GM23338 (cell line): ENCODE measurements around the gene RAD54L. TPM values are rescaled to one million over a fixed set of nuclear protein-coding genes. Genes with fewer than 3 reads are reported as not detected.

Experiments
- ATAC-seq: fragments of 200-7000 bp; cut with Tn5 transposase; 3 replicates; pipeline ENCODE4 v1.9.1; 2020
- DNase-seq: peaks from one replicate; pipeline ENCODE4 v3.0.0-alpha.2; 2015; ENCODE audit warnings: low spot score
- H2AFZ ChIP-seq: fragments of 200-600 bp; sonication (generic); 2 replicates; pipeline ENCODE4 v1.8.0; 2016; ENCODE audit warnings: antibody characterized with exemption, mild to moderate bottlenecking, moderate library complexity
- H3F3A ChIP-seq: fragments of 200-600 bp; sonication (generic); replicated peaks from 2 replicates; pipeline ENCODE4 v1.8.0; 2017; ENCODE audit warnings: antibody characterized with exemption, mixed run types, low read depth
- H3K27ac ChIP-seq: fragments of 200-600 bp; sonication (generic); 2 replicates; pipeline ENCODE4 v1.6.1; 2016; ENCODE audit warnings: low read depth
- H3K27me3 ChIP-seq: fragments of 200-600 bp; sonication (generic); 2 replicates; pipeline ENCODE4 v1.8.0; 2016; ENCODE audit warnings: mild to moderate bottlenecking, mixed run types, moderate library complexity; ENCODE audit not compliant: insufficient read depth
- H3K36me3 ChIP-seq: fragments of 200-600 bp; sonication (generic); 2 replicates; pipeline ENCODE4 v1.8.0; 2016; ENCODE audit warnings: mild to moderate bottlenecking; ENCODE audit not compliant: insufficient read depth
- H3K4me1 ChIP-seq: fragments of 200-600 bp; sonication (generic); 2 replicates; pipeline ENCODE4 v1.8.0; 2016; ENCODE audit warnings: mild to moderate bottlenecking, moderate library complexity; ENCODE audit not compliant: insufficient read depth
- H3K4me2 ChIP-seq: fragments of 200-600 bp; sonication (generic); 2 replicates; pipeline ENCODE4 v1.7.1; 2017; ENCODE audit warnings: mixed run types
- H3K4me3 ChIP-seq: fragments of 200-600 bp; sonication (generic); 2 replicates; pipeline ENCODE4 v1.6.1; 2016; ENCODE audit warnings: mixed run types
- H3K79me2 ChIP-seq: fragments of 200-600 bp; sonication (generic); replicated peaks from 2 replicates; pipeline ENCODE4 v1.8.0; 2017; ENCODE audit warnings: mild to moderate bottlenecking; ENCODE audit not compliant: insufficient read depth
- H3K9me2 ChIP-seq: fragments of 200-600 bp; sonication (generic); 2 replicates; pipeline ENCODE4 v1.8.0; 2017; ENCODE audit not compliant: insufficient read depth
- H4K20me1 ChIP-seq: fragments of 200-600 bp; sonication (generic); replicated peaks from 2 replicates; pipeline ENCODE4 v1.8.0; 2017; ENCODE audit warnings: mild to moderate bottlenecking; ENCODE audit not compliant: insufficient read depth
- H3K27ac Mint-ChIP-seq: 2 replicates; pipeline ENCODE4 v1.8.0; 2020; ENCODE audit warnings: inconsistent platforms, mild to moderate bottlenecking, moderate library complexity, mixed read lengths
- H3K27me3 Mint-ChIP-seq: 3 replicates; pipeline ENCODE4 v1.8.0; 2022; ENCODE audit warnings: low read depth, mild to moderate bottlenecking, moderate library complexity, mixed read lengths, inconsistent platforms; ENCODE audit not compliant: insufficient read depth, poor library complexity
- H3K36me3 Mint-ChIP-seq: 3 replicates; pipeline ENCODE4 v1.8.0; 2021; ENCODE audit warnings: low read depth, mild to moderate bottlenecking, inconsistent platforms, moderate library complexity, mixed read lengths
- H3K4me1 Mint-ChIP-seq: 3 replicates; pipeline ENCODE4 v1.8.0; 2020; ENCODE audit warnings: mild to moderate bottlenecking, inconsistent platforms, mixed read lengths
- H3K4me3 Mint-ChIP-seq: 3 replicates; pipeline ENCODE4 v1.8.0; 2021; ENCODE audit warnings: moderate library complexity, mild to moderate bottlenecking, inconsistent platforms, mixed read lengths
- H3K9me3 Mint-ChIP-seq: 3 replicates; pipeline ENCODE4 v1.8.0; 2020; ENCODE audit warnings: moderate library complexity, mild to moderate bottlenecking, inconsistent platforms, mixed read lengths
- CREB1 ChIP-seq: fragments of 250-450 bp; sonication (Bioruptor Pico); IDR thresholded peaks from 2 replicates; pipeline ENCODE4 v1.5.0; 2020; ENCODE audit warnings: low read depth, mild to moderate bottlenecking, moderate library complexity
- EZH2 ChIP-seq: fragments of 200-600 bp; sonication (generic); IDR thresholded peaks from one replicate; pipeline ENCODE4 v1.8.0; 2017; ENCODE audit warnings: antibody characterized with exemption, mild to moderate bottlenecking, low read depth; ENCODE audit not compliant: unreplicated experiment
- EZH2phosphoT487 ChIP-seq: fragments of 200-600 bp; sonication (generic); IDR thresholded peaks from one replicate; pipeline ENCODE4 v1.8.1; 2018; ENCODE audit warnings: antibody characterized with exemption; ENCODE audit not compliant: unreplicated experiment
- JUNB ChIP-seq: IDR thresholded peaks from one replicate; pipeline ENCODE4 v1.6.1; 2016; ENCODE audit warnings: antibody characterized with exemption; ENCODE audit not compliant: unreplicated experiment
- NANOG ChIP-seq: IDR thresholded peaks from 2 replicates; pipeline ENCODE4 v1.6.1; 2016; ENCODE audit warnings: antibody characterized with exemption, borderline replicate concordance
- POLR2AphosphoS5 ChIP-seq: IDR thresholded peaks from 2 replicates; pipeline ENCODE4 v1.6.1; 2016; ENCODE audit warnings: antibody characterized with exemption, low read depth
- STAT1 ChIP-seq: IDR thresholded peaks from one replicate; pipeline ENCODE4 v1.6.1; 2016; ENCODE audit warnings: antibody characterized with exemption; ENCODE audit not compliant: unreplicated experiment
- ZNF114 ChIP-seq: fragments of 250-450 bp; sonication (Bioruptor Pico); IDR thresholded peaks from 2 replicates; pipeline ENCODE4 v1.5.0; 2020; ENCODE audit warnings: mild to moderate bottlenecking, moderate library complexity
- ZNF331 ChIP-seq: fragments of 250-450 bp; sonication (Bioruptor Pico); IDR thresholded peaks from 2 replicates; pipeline ENCODE4 v1.5.0; 2020; ENCODE audit warnings: low read depth, mild to moderate bottlenecking, moderate library complexity
- polyA plus RNA-seq: library from polyadenylated mRNA; unstranded; fragments of >200 nt; fragmentation: Nextera tagmentation; extraction: Ambion mirVana; gene quantifications from 2 replicates; pipeline ENCODE4 v1.2.1, GENCODE V29; 2016
- total RNA-seq: library from RNA; depleted of rRNA; stranded (reverse); fragments of >200 nt; shearing (Covaris generic); gene quantifications from 2 replicates; pipeline ENCODE4 v1.2.3, GENCODE V29; 2014
- TF ChIP-seq, protein P1 (sequence below): fragments of 250-450 bp; sonication (Bioruptor Pico); IDR thresholded peaks from 2 replicates; pipeline ENCODE4 v1.5.0; 2020; ENCODE audit warnings: mild to moderate bottlenecking, moderate library complexity
- TF ChIP-seq, protein P2 (sequence below): IDR thresholded peaks from one replicate; pipeline ENCODE4 v1.6.1; 2018; ENCODE audit warnings: antibody characterized with exemption; ENCODE audit not compliant: unreplicated experiment
- TF ChIP-seq, protein P3 (sequence below): IDR thresholded peaks from 2 replicates; pipeline ENCODE4 v1.6.1; 2016; ENCODE audit warnings: antibody characterized with exemption
- TF ChIP-seq, protein P4 (sequence below), 2 experiments: fragments of 200-600 bp in 1 of 2; sonication (generic) in 1 of 2; conservative IDR thresholded peaks; 2 replicates each; pipeline versions ENCODE4 v1.5.1 to v1.6.1; 2016 to 2017; ENCODE audit warnings: antibody characterized with exemption in 2 of 2, low read depth in 2 of 2, mild to moderate bottlenecking in 2 of 2, moderate library complexity in 1 of 2

RAD54L gene
- total and polyA plus RNA-seq, 2 experiments from 2014 or later, result 26.4 to 48.1 TPM

DNA sequence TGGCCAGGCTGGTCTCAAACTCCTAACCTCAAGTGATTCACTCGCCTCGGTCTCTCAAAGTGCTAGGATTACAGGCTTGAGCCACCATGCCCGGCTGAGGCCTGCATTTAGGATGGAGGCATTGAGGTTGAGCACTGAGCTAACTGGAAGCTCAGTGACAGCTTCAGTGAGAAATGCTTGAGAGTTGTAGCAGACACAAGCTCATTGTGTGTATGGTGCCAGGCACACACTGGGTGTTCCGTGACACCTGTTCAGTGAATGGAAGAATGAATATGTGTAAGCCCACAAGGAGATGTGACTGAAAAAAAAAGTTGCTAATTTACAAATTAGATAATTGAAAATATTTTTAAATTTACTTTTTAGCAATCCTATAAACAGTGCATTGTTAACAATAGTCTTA is 22.6 kb upstream of the RAD54L start:
- Histone ChIP-seq H3F3A (0 out of 2 replicates have a peak, but pooled peaks cover 6% of the 10 kb centered on the region), H2AFZ (no peak overlapping the region), H3K4me3 (no peak overlapping the region), H4K20me1 (no peaks in the 10 kb centered on the region), H3K79me2 (no peaks in the 10 kb centered on the region), H3K4me1 (peaks cover 29% of the 10 kb centered on the region), H3K9me2 (0 out of 2 replicates have a peak, but pooled peaks cover 6% of the 10 kb centered on the region), H3K27ac (no peak overlapping the region), H3K36me3 (no peaks in the 10 kb centered on the region), H3K4me2 (no peak overlapping the region), H3K27me3 (no peaks in the 10 kb centered on the region)
- ATAC-seq, result no peak
- no peak overlapping the region for H3K4me3 Mint-ChIP-seq
- H3K9me3 Mint-ChIP-seq, result no peaks in the 10 kb centered on the region
- DNase-seq, result no peak
- H3K27me3 Mint-ChIP-seq, result peaks cover 9% of the 10 kb centered on the region
- TF ChIP-seq, protein P1, sequence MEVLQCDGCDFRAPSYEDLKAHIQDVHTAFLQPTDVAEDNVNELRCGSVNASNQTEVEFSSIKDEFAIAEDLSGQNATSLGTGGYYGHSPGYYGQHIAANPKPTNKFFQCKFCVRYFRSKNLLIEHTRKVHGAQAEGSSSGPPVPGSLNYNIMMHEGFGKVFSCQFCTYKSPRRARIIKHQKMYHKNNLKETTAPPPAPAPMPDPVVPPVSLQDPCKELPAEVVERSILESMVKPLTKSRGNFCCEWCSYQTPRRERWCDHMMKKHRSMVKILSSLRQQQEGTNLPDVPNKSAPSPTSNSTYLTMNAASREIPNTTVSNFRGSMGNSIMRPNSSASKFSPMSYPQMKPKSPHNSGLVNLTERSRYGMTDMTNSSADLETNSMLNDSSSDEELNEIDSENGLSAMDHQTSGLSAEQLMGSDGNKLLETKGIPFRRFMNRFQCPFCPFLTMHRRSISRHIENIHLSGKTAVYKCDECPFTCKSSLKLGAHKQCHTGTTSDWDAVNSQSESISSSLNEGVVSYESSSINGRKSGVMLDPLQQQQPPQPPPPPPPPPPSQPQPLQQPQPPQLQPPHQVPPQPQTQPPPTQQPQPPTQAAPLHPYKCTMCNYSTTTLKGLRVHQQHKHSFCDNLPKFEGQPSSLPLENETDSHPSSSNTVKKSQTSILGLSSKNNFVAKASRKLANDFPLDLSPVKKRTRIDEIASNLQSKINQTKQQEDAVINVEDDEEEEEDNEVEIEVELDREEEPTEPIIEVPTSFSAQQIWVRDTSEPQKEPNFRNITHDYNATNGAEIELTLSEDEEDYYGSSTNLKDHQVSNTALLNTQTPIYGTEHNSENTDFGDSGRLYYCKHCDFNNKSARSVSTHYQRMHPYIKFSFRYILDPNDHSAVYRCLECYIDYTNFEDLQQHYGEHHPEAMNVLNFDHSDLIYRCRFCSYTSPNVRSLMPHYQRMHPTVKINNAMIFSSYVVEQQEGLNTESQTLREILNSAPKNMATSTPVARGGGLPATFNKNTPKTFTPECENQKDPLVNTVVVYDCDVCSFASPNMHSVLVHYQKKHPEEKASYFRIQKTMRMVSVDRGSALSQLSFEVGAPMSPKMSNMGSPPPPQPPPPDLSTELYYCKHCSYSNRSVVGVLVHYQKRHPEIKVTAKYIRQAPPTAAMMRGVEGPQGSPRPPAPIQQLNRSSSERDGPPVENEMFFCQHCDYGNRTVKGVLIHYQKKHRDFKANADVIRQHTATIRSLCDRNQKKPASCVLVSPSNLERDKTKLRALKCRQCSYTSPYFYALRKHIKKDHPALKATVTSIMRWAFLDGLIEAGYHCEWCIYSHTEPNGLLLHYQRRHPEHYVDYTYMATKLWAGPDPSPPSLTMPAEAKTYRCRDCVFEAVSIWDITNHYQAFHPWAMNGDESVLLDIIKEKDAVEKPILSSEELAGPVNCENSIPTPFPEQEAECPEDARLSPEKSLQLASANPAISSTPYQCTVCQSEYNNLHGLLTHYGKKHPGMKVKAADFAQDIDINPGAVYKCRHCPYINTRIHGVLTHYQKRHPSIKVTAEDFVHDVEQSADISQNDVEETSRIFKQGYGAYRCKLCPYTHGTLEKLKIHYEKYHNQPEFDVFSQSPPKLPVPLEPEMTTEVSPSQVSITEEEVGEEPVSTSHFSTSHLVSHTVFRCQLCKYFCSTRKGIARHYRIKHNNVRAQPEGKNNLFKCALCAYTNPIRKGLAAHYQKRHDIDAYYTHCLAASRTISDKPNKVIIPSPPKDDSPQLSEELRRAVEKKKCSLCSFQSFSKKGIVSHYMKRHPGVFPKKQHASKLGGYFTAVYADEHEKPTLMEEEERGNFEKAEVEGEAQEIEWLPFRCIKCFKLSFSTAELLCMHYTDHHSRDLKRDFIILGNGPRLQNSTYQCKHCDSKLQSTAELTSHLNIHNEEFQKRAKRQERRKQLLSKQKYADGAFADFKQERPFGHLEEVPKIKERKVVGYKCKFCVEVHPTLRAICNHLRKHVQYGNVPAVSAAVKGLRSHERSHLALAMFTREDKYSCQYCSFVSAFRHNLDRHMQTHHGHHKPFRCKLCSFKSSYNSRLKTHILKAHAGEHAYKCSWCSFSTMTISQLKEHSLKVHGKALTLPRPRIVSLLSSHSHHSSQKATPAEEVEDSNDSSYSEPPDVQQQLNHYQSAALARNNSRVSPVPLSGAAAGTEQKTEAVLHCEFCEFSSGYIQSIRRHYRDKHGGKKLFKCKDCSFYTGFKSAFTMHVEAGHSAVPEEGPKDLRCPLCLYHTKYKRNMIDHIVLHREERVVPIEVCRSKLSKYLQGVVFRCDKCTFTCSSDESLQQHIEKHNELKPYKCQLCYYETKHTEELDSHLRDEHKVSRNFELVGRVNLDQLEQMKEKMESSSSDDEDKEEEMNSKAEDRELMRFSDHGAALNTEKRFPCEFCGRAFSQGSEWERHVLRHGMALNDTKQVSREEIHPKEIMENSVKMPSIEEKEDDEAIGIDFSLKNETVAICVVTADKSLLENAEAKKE (CRISPR knock-in tag), result no peak
- TF ChIP-seq POLR2AphosphoS5 (no peak), ZNF331 (CRISPR knock-in tag) (no peak), CREB1 (no peak), NANOG (no peak), JUNB (no peak), EZH2 (no peak), EZH2phosphoT487 (no peak), ZNF114 (CRISPR knock-in tag) (no peak), STAT1 (no peak)
- TF ChIP-seq, protein P2, sequence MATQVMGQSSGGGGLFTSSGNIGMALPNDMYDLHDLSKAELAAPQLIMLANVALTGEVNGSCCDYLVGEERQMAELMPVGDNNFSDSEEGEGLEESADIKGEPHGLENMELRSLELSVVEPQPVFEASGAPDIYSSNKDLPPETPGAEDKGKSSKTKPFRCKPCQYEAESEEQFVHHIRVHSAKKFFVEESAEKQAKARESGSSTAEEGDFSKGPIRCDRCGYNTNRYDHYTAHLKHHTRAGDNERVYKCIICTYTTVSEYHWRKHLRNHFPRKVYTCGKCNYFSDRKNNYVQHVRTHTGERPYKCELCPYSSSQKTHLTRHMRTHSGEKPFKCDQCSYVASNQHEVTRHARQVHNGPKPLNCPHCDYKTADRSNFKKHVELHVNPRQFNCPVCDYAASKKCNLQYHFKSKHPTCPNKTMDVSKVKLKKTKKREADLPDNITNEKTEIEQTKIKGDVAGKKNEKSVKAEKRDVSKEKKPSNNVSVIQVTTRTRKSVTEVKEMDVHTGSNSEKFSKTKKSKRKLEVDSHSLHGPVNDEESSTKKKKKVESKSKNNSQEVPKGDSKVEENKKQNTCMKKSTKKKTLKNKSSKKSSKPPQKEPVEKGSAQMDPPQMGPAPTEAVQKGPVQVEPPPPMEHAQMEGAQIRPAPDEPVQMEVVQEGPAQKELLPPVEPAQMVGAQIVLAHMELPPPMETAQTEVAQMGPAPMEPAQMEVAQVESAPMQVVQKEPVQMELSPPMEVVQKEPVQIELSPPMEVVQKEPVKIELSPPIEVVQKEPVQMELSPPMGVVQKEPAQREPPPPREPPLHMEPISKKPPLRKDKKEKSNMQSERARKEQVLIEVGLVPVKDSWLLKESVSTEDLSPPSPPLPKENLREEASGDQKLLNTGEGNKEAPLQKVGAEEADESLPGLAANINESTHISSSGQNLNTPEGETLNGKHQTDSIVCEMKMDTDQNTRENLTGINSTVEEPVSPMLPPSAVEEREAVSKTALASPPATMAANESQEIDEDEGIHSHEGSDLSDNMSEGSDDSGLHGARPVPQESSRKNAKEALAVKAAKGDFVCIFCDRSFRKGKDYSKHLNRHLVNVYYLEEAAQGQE, result no peak
- TF ChIP-seq, protein P3, sequence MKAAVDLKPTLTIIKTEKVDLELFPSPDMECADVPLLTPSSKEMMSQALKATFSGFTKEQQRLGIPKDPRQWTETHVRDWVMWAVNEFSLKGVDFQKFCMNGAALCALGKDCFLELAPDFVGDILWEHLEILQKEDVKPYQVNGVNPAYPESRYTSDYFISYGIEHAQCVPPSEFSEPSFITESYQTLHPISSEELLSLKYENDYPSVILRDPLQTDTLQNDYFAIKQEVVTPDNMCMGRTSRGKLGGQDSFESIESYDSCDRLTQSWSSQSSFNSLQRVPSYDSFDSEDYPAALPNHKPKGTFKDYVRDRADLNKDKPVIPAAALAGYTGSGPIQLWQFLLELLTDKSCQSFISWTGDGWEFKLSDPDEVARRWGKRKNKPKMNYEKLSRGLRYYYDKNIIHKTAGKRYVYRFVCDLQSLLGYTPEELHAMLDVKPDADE, result no peak
- TF ChIP-seq, protein P4, sequence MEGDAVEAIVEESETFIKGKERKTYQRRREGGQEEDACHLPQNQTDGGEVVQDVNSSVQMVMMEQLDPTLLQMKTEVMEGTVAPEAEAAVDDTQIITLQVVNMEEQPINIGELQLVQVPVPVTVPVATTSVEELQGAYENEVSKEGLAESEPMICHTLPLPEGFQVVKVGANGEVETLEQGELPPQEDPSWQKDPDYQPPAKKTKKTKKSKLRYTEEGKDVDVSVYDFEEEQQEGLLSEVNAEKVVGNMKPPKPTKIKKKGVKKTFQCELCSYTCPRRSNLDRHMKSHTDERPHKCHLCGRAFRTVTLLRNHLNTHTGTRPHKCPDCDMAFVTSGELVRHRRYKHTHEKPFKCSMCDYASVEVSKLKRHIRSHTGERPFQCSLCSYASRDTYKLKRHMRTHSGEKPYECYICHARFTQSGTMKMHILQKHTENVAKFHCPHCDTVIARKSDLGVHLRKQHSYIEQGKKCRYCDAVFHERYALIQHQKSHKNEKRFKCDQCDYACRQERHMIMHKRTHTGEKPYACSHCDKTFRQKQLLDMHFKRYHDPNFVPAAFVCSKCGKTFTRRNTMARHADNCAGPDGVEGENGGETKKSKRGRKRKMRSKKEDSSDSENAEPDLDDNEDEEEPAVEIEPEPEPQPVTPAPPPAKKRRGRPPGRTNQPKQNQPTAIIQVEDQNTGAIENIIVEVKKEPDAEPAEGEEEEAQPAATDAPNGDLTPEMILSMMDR (conservative IDR thresholded peaks at IDR 0.05; ENCODE audit: low read depth in 2 of 2), result no peak
- H3K36me3 Mint-ChIP-seq, result no peaks in the 10 kb centered on the region; the same call in 2 of the 3 replicates
- no peak overlapping the region for H3K27ac Mint-ChIP-seq
- peaks cover 36% of the 10 kb centered on the region for H3K4me1 Mint-ChIP-seq
